Panc1 (cell line): Measurements from ENCODE around the gene CPZ. TPM values are rescaled to one million over a fixed set of nuclear protein-coding genes. Genes with fewer than 3 reads are reported as not detected.

ENCODE experiments used
- ATAC-seq: fragments of 200-7000 bp; cut with Tn5 transposase; 2 replicates; pipeline ENCODE4 v1.9.1; 2020; ENCODE audit warnings: mild to moderate bottlenecking, moderate library complexity
- BruUV-seq: library from RNA; stranded (reverse); fragments of 400-500 nt; replicated peaks from 2 replicates; lab custom pipeline; 2021; lab: Mats Ljungman, UMichigan
- CTCF ChIA-PET: fragments of 300-600 bp; sonication (Branson Sonifier 250); formaldehyde crosslinking; loops from one replicate; lab custom pipeline; 2022; ENCODE audit warnings: antibody characterized with exemption; lab: Charles Lee
- POLR2A ChIA-PET: fragments of 300-600 bp; sonication (Branson Sonifier 250); formaldehyde crosslinking; loops from one replicate; lab custom pipeline; 2022; ENCODE audit warnings: antibody characterized with exemption; lab: Charles Lee
- DNase-seq: peaks from one replicate; pipeline ENCODE4 v3.0.0-alpha.2; 2010; ENCODE audit warnings: low read depth, low spot score
- H3K27ac ChIP-seq: 2 replicates; pipeline ENCODE4 v1.5.1; 2011; ENCODE audit warnings: mild to moderate bottlenecking, low read length, inconsistent platforms
- H3K27me3 ChIP-seq: fragments of 200-500 bp; sonication (Bioruptor generic); 2 replicates; pipeline ENCODE4 v1.6.0; 2014; ENCODE audit warnings: low read length, inconsistent platforms; ENCODE audit not compliant: control insufficient read depth, insufficient read depth
- H3K36me3 ChIP-seq: fragments of 200-500 bp; sonication (Bioruptor generic); 2 replicates; pipeline ENCODE4 v1.5.1; 2014; ENCODE audit warnings: inconsistent platforms, mild to moderate bottlenecking, low read length, moderate library complexity; ENCODE audit not compliant: control insufficient read depth, insufficient read depth
- H3K4me1 ChIP-seq: 2 replicates; pipeline ENCODE4 v1.5.1; 2011; ENCODE audit warnings: inconsistent platforms, mild to moderate bottlenecking, low read length, moderate library complexity; ENCODE audit not compliant: control insufficient read depth, insufficient read depth
- H3K4me3 ChIP-seq, 2 experiments: 2 replicates each; pipeline ENCODE4 v1.5.1; 2011 to 2012; ENCODE audit warnings: low read depth in 2 of 2, low read length in 2 of 2, mild to moderate bottlenecking in 2 of 2, inconsistent platforms in 1 of 2, moderate library complexity in 1 of 2
- H3K9me3 ChIP-seq: fragments of 200-500 bp; sonication (Bioruptor generic); 2 replicates; pipeline ENCODE4 v1.5.1; 2014; ENCODE audit warnings: low read depth, mild to moderate bottlenecking, inconsistent platforms, low read length, moderate library complexity; ENCODE audit not compliant: control insufficient read depth, insufficient read depth
- CTCF ChIP-seq: fragments of 450-650 bp; IDR thresholded peaks from 2 replicates; pipeline ENCODE4 v1.5.1; 2017; ENCODE audit warnings: mild to moderate bottlenecking
- POLR2AphosphoS5 ChIP-seq: IDR thresholded peaks from 2 replicates; pipeline ENCODE4 v1.6.1; 2012; ENCODE audit warnings: mild to moderate bottlenecking, low read depth, low read length, moderate library complexity
- REST ChIP-seq, 2 experiments: IDR thresholded peaks; 2 replicates each; pipeline ENCODE4 v1.6.1; 2011 to 2012; ENCODE audit warnings: low read depth in 2 of 2, control low read depth in 1 of 2, low read length in 1 of 2, mild to moderate bottlenecking in 1 of 2, moderate library complexity in 1 of 2; ENCODE audit not compliant: insufficient read depth in 1 of 2
- SIN3A ChIP-seq: IDR thresholded peaks from 2 replicates; pipeline ENCODE4 v1.6.1; 2012; ENCODE audit warnings: low read depth, mild to moderate bottlenecking, low read length, moderate library complexity, borderline replicate concordance; ENCODE audit not compliant: insufficient read depth
- TCF7L2 ChIP-seq: IDR thresholded peaks from 2 replicates; pipeline ENCODE4 v1.6.1; 2011; ENCODE audit warnings: mild to moderate bottlenecking, low read depth, low read length, inconsistent platforms
- in situ Hi-C: cut with HindIII; loops from 2 replicates; pipeline ENCODE4 v1.10.0; 2016; ENCODE audit warnings: low sequenced_read_pairs, low pct_unique_long_range_greater_than_20kb
- intact Hi-C: fragments of 100-400 bp; cut with micrococcal nuclease; formaldehyde crosslinking; loops from one replicate; pipeline ENCODE4 v1.10.0; 2022; ENCODE audit not compliant: unreplicated experiment
- total RNA-seq: library from RNA; stranded (reverse); gene quantifications from one replicate; pipeline ENCODE4 v1.2.1, GENCODE V29; 2021; ENCODE audit not compliant: unreplicated experiment

Gene CPZ
- total RNA-seq, 1 experiment from 2014 or later = 0.15 TPM

- Histone ChIP-seq H3K27ac (no peak overlapping the region), H3K4me1 (no peaks in the 10 kb centered on the region), H3K9me3 (no peaks in the 10 kb centered on the region), H3K36me3 (no peaks in the 10 kb centered on the region), H3K4me3 (no peak overlapping the region), H3K27me3 (no peaks in the 10 kb centered on the region; the same call in 1 of the 2 replicates)
- ChIA-PET CTCF (no interaction called here), POLR2A (no interaction called here)
- in situ Hi-C loops = no loop called here
- intact Hi-C loops = no loop called here
- no TSS peak for BruUV-seq
- DNase-seq = no peak
- no peak for ATAC-seq
- no peak for TF ChIP-seq SIN3A
- TF ChIP-seq CTCF = no peak
- TF ChIP-seq TCF7L2 = no peak
- no peak for TF ChIP-seq POLR2AphosphoS5
- TF ChIP-seq REST (IDR thresholded peaks at IDR 0.05; ENCODE audit: insufficient read depth in 1 of 2, low read depth in 2 of 2, low read length in 1 of 2) = no peak
These were observed 10.3 kb downstream of the CPZ start for GRCh38 chr4:8602686-8603430.

GRCh38 chr4:8603931-8604330 lies 11.4 kb downstream of the CPZ start:
- in situ Hi-C loops = no loop called here
- Histone ChIP-seq H3K4me1 (no peaks in the 10 kb centered on the region), H3K36me3 (no peaks in the 10 kb centered on the region), H3K27ac (no peak overlapping the region), H3K4me3 (no peak overlapping the region), H3K27me3 (no peaks in the 10 kb centered on the region; the same call in 1 of the 2 replicates), H3K9me3 (no peaks in the 10 kb centered on the region)
- DNase-seq = no peak
- BruUV-seq = no TSS peak
- POLR2A ChIA-PET = no interaction called here
- CTCF ChIA-PET = no interaction called here
- no peak for ATAC-seq
- intact Hi-C loops = no loop called here
- no peak for TF ChIP-seq CTCF
- TF ChIP-seq REST (IDR thresholded peaks at IDR 0.05; ENCODE audit: insufficient read depth in 1 of 2, low read depth in 2 of 2, low read length in 1 of 2) = no peak
- TF ChIP-seq SIN3A = no peak
- no peak for TF ChIP-seq TCF7L2
- no peak for TF ChIP-seq POLR2AphosphoS5
